Superior temporal gyrus (tissue), 1 donor: ENCODE measurements around the gene KLHL5.

Experiments
- DNase-seq: peaks from one replicate; pipeline ENCODE4 v3.0.0-alpha.2; 2016; ENCODE audit errors: extremely low spot score

Gene KLHL5

GRCh38 chr4:39043861-39044363 lies 18.1 kb upstream of the KLHL5 start:
- peak; percentile 52 for DNase-seq

DNA sequence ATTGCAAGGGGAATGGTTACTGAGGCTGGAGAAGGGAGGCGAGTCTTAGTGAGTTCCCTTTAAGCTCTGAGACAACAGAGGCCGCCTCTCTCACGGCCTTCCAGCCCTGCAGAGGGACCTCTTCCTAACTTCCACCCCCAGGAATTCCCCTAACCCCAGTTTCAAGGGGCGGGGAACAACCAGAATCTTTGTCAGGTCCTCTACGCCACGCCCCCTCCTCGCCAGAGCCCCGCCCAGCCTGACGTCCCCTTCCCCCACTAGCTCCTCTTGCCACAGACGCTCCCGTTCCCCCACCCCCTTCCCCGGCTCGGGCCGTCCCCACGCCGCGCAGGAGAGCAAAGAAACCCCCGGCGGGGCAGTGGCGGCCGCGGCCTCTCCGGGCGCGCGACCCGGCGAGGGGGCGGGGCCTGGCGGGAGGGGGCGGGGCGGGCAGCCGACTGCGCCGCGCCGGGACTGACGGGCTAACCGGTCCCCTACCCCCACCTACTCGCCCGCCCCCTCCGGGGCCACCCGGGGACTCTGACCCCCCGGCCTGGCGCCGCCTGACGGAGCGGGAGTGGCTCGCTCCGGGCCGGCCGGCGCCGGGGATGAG lies 17.6 kb upstream of the KLHL5 start:
- peak; percentile 80 for DNase-seq

- no peak for DNase-seq
Measured at GRCh38 chr4:39044956-39045826, 16.8 kb upstream of the KLHL5 start.

DNA sequence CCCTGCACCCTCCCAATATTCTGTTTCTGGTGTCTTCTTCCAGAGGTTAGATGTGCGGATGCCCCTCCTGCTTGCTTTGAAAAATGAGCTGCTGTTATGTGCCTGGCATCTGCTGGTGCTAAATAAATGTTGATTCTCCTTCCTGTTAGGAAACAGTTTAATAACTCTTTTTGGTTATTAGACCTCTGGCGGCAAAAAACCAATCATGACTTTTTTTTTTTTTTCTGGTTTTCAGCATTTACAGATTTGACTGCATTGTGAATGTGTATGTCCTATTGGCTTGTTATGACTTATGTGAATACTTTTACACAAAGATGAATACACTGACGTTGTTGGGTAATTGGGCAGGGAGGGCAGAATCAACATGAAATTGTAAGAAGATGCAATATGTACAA lies 16.2 kb upstream of the KLHL5 start:
- DNase-seq: no peak

DNA sequence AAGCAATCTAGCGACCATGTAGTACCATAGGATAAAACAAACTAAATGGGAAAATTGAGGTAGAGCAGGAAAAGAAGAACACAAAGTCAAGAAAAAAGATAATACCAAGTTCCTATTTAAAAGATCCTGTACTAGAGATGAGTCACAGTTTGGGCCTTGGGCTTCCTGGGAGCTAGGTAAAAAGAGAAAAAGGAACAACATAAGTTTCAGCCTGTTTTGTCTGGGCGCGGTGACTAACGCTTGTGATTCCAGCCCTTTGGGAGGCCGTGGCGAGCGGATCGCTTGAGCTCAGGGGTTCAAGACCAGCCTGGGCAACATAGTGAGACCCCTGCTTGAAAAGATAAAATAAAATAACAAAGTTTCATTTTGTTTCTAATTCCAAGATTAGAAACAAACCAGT lies 15.8 kb upstream of the KLHL5 start:
- no peak for DNase-seq

GRCh38 chr4:39047681-39048080 lies 14.4 kb upstream of the KLHL5 start:
- no peak for DNase-seq

DNA sequence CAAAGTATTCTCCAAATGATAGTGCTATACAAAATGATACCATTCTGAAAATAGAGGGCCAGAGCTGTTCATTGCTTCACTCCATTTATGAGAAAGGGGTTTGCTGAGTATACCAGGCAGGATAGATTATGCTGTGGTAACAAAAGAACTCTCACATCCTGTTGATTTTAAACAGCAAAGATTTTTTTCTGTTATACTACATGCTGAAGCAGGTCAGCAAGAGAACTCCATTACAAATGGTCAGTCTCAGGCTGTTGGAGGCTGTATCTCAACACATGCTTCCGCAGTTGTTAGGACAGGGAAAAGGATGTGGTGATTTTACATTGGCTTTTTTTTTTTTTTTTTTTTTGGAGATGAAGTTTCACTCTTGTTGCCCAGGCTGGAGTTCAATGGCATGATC lies 13.7 kb upstream of the KLHL5 start:
- DNase-seq: no peak

- no peak for DNase-seq
Measured at GRCh38 chr4:39050590-39050989, 11.4 kb upstream of the KLHL5 start.

DNA sequence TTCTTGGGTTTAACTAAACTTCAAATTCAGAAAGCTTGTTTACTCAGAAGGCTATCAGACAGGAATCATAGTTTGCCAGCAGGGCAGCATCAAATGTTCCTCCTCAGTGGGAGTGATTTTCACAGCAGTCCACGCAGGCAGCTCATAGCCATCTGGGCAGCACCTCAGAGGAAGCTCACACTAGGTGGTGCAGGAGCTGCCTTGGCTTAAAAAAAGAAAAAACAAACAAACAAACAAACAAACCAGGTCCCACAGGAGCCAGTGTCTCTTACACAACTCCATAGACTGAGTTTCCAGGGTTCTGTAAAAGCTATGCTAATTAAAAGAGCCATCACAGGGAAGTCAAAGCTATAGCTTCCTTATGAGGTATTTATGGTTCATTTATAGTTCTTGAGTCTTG lies 10.5 kb upstream of the KLHL5 start:
- DNase-seq: no peak

DNA sequence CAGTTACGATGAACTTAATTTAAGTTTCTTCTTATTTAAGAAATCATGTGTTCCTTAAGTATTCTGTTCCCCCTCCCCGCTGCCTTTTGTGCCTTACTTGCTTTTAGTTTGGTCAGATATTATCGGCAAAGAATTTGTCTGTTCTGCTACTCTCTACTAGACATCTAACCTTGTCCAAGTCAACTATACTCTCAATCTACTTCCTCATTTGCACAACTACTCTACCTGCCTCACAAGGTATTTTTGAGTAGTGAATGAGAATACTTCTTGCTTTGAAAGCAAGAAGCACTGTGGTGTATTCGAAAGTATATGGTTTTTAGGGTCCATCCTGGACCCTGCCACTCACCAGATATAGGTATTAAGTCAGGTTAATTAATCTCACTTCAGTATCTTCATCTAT lies 8.0 kb upstream of the KLHL5 start:
- no peak for DNase-seq

- no peak for DNase-seq
Measured at GRCh38 chr4:39054497-39054896, 7.5 kb upstream of the KLHL5 start.

- no peak for DNase-seq
Measured at GRCh38 chr4:39056023-39056422, 6.0 kb upstream of the KLHL5 start.

DNA sequence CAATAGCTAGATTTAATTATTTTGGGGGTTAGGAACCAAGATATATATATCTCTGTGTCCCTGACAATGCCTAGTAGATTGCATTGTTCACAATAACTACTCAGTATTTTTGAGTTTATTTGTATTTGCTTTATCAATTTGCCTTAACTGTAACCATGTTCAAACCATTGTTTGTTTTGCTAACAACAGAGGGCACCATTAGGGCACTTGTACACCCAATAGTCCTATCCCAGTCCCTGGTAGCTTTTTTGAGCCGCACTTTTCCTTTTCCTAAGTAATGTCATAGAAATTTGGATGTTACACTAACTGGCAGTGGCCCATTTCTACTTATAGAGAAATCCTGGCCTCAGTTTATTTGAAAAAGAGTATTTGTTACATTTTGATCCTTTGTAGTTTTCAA lies 575 bp upstream of the KLHL5 start:
- DNase-seq: no peak

DNA sequence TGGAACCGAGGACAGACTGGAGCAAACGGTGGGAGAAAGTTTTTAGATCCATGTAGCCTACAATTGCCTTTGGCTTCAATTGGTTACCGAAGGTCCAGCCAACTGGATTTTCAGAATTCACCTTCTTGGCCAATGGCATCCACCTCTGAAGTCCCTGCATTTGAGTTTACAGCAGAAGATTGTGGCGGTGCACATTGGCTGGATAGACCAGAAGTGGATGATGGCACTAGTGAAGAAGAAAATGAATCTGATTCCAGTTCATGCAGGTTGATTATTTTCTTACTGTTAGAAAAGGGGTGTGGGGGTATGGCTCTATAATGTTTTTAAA lies 702 bp downstream of the KLHL5 start:
- no peak for DNase-seq

DNA sequence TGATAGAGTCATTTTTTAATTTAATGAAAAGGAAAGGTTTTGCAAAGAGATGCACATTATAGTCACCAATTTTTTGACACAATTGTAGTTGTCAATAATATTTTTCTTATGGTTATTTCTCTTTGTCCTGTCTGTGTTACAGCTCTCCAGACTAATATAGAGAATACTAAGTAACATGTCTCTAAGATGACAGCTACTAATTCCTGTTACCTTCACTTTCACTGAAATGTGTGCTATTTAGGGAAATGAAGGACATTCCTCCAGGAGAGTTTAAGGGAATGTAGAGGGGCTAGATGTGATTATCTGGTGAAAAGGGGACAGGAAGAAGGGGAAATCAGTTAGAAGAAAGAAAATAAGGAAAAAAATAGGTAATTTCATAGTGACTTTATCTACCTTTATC lies 1.4 kb downstream of the KLHL5 start:
- DNase-seq: no peak

- DNase-seq: no peak
Measured at GRCh38 chr4:39066371-39066770, 4.3 kb downstream of the KLHL5 start.

- DNase-seq: no peak
Measured at GRCh38 chr4:39067031-39067430, 5.0 kb downstream of the KLHL5 start.

DNA sequence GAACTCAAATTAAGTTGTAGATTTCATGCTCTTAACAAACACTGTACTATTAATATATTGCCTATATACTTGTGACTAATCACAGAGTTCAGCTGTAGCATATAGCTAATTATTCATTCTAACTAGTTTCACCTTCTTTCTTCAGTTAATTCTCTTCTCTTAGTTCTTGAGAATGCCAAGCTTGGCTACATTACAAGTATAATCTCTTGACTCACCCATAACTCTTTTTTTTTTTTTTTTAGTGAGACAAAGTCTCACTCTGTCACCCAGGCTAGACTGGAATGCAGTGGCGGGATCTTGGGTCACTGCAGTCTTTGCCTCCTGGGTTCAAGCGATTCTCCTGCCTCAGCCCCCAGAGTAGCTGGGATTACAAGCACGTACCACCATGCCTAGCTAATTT lies 5.4 kb downstream of the KLHL5 start:
- DNase-seq: no peak

- no peak for DNase-seq
Measured at GRCh38 chr4:39068907-39069306, 6.9 kb downstream of the KLHL5 start.

DNA sequence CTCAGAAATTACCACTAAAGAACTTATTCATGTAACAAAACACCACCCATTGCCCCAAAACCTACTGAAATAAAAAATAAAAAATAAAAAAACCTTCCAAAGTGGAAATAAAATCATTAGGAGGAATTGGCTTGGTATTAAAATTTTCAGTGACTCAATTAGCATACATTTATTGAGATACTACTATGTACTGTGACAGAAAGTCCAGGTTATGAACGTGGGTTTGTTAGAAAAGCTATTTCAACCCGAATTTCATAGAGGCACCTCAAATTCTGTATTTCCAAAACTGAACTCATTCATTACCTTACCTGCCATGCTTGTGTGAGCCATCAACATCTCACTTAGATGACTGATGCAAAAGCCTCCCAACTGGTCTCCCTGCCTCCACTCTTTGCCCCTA lies 16.8 kb downstream of the KLHL5 start:
- no peak for DNase-seq

DNA sequence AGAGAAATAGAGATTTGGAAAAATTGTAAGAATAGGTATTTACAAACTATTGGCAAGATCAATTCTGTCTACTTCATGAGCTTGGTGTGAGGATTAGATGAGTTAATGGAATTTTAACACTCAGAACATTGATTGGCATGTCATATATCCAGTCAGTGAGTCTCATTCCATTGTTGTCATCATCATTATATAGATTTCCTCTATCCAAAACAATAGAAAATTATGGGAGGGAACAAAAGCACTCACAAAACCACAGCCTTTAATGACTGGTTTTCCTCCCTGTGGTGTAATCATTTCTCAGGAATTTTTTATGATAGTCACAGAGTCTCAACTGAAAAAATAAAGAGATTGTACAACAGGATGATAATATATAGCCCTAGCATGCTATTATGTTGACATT lies 21.1 kb downstream of the KLHL5 start:
- no peak for DNase-seq

GRCh38 chr4:39085891-39086290 lies 23.9 kb downstream of the KLHL5 start:
- DNase-seq: no peak

DNA sequence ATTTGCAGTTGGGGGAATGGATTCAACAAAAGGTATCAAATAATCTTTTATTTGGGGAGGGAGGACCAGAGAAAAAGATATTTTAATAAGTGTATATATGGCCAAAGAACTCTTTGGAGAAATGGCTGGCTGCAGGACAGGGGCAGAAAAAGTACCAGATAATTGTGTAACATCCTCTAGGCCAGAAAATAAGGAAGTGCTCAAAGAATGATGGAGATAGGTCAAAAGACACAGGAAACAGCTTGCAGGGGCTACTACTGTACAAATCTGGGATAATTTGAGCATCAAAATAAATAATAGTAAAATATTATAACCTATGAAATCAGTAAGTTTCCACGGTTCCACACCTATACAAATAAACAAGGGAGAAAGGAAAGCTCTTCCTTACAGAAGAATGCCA lies 34.8 kb downstream of the KLHL5 start:
- no peak for DNase-seq

GRCh38 chr4:39097290-39097689 lies 35.3 kb downstream of the KLHL5 start:
- DNase-seq: no peak
